Left hindlimb (tissue), 1 donor: Measurements from ENCODE around the gene GCH1.
"Not testable (repeated sequence)": the region's sequence is repeated elsewhere in the genome, so short reads cannot be mapped to it uniquely, and the experiment has no call there.

Experiments
- DNase-seq: peaks from one replicate; pipeline ENCODE4 v3.0.0-alpha.2; 2018

The GCH1 gene

DNA sequence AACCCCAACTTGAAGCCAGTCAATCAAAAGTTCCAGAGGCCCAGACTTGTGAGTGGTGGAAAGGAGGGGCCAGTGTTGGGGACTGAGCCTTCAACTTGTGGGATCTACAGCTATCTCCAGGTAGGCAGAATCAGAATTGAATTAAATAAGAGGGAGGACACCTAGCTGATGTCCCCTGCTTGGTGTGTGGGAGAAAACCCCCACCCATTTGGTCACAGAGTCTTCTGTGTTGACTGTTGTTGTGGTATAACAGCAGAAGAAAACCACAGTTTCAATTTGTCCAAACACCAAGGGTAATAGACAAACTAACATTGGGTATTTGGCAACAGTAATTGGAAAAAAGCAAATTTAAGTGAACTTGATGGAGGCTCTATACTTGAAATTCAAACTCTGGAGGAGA lies 3.4 kb upstream of the GCH1 start:
- DNase-seq: no peak

DNA sequence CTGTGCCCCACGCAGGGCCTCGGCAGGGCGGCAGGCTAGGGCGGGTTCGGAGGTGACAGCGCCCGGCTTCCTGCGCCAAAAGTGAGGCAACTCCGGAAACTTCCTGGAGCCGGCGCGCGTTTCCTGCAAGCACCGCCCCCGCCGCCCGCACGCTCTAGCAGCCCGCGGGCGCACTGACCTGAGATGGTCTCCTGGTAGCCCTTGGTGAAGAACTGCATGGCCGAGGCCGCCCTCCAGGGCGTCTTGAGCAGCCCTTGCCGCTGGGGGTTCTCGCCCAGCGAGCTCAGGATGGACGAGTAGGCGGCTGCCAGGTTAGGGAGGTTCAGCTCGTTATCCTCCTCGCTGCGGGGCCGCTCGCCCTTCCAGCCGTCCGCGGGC lies 494 bp downstream of the GCH1 start:
- DNase-seq: peak; percentile 64

- DNase-seq: no peak
Observed at GRCh38 chr14:54901380-54902142, 1.1 kb downstream of the GCH1 start.

GRCh38 chr14:54899573-54899972 lies 3.1 kb downstream of the GCH1 start:
- DNase-seq: no peak

DNA sequence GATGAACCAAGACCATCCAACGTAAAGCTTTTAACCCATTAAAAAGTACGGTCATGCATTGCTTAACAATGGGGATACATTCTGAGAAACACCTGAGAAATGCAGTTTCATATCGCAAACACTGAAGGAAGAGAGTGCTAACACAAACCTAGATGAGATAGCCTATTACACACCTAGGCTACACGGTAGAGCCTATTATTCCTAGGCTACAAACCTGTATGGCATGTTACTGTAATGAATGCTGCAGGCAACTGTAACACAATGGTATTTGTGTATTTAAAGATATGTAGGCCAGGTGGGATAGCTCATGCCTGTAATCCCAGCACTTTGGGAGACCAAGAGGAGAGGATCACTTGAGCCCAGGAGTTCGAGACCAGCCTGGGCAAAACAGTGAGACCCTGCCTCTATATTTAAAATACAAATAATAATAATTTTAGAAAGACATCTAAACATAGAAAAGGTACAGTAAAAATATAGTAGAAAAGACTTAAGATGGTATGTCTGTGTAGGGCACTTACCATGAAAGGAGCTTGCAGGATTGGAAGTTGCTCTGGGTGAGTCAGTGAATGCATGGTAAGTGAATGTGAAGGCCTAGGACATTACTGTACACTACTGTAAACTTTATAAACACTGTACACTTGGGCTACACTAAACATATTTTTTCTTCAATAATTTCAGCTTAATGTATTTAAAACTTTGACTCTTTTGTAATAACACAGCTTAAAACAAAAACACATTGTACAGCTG lies 4.6 kb downstream of the GCH1 start:
- not testable (repeated sequence) for DNase-seq

GRCh38 chr14:54895683-54896082 lies 6.9 kb downstream of the GCH1 start:
- DNase-seq: no peak

DNA sequence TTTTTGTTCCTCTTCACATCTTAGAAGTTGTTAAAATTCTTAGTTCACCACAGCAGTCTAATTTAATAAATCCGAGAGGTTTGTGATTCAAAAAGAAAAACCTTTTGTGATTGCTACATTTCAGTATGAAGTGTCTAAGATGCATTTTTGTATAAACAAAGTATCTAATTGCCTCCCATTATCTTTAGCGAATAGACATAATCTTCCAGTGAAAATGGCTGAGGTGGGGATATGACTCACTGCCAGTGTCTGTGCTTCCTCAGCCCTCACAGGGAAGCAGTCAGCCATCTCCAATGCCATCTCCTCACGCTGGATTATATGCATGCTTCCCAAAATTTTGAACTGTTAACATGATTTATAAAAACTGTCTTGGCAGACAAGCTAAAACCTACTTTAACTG lies 7.6 kb downstream of the GCH1 start:
- DNase-seq: no peak

DNA sequence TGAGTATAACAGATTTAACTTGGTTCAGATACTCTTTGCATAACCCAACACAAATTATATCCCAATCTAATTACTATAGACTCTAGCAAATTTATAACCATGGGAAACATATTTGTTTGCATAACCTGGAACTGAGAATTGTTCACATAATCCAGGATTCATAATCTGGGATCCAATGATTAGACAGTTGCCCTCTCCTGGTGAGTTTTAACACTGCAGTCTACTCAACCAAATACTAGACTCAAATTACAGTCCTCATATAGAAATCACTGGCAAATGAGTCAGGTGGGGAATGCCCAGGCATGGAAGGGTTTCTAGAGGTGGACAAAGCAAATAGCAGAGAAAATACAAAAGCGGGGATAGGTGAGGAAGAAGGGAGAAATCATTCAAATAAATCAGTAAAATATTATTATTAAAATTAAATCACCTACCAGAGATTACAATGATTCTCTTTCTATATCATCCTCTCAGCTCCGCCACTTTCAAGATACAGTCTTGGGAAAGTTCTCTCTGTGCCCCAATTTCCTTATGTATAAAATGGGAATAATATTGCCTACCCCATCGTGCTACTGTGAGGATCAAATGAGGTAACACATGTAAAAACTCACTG lies 9.4 kb downstream of the GCH1 start:
- DNase-seq: no peak

DNA sequence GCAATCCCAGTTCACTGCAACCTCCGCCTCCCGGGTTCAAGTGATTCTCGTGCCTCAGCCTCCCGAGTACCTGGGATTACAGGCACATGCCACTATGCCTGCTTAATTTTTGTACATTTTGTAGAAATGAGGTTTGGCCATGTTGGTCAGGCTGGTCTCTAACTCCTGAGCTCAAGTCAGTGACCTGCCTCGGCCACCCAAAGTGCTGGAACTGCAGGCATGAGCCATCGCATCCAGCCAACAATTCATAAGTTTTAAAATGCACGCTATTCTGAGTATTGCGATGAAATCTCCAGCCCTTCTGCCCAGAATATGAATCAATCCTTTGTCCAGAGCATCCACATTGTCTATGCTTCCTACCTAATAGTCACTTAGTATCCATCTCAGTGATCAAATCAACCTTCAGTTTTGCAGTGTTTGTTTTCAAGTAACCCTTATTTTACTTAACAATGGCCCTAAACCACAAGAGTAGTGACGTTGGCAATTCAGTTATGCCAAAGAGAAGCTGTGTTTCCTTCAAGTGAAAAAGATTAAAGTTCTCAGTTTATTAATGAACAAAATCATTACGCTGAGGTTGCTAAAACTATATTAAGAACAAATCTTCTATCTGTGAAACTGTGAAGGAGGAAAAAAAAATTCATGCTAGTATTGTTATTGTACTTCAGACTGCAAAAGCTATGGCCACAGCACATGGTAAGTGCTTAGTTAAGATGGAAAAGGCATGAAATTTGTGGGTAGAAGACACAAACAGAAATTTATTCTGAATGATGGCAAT lies 11.0 kb downstream of the GCH1 start:
- no peak for DNase-seq

DNA sequence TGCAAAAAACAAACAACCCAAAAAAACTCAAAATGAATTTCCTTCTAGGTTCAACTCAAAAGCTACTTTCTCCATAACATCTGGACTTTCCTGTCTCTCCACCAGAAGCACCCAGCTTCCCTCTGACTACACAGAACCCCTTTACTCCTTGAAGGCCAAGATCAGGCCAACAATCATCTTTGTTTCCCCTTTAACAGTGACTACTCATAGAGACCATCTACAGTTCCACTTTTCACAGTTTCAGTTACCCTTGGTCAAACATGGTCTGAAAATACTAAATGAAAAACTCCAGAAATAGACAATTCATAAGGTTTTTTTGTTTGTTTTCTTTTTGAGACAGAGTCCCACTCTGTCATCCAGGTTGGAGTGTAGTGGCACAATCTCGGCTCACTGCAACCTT lies 11.8 kb downstream of the GCH1 start:
- no peak for DNase-seq

- DNase-seq: no peak
Observed at GRCh38 chr14:54889919-54890318, 12.7 kb downstream of the GCH1 start.

- DNase-seq: no peak
Observed at GRCh38 chr14:54882521-54882920, 20.1 kb downstream of the GCH1 start.

DNA sequence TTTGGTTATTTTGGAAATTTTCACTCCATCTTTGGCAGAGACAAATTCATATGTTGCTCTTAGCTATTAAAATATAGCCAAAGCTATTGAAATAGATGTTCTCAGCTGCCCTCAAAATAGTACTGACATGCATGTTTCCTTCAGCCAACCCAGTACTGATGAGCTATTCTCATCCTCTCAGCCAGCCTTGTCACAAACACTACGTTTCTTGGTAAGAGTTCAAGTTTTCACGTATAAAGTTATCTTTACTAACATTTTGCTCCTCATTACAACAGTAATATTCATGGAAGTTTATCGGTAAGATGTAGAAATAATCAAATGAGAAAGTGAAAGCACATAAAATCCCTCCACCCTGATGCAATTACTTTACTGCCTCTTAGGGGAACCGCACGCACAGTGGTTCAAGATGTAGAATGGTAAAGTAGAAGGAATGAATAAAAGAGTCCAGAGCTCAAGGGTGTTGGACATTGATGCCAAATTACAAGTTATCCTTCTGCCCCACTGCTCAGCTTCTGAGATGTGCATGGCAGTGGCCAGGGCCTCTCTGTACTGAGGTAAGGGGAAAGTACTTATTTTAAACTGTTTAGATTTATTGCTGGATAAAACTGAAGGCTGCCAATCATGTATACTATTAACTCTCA lies 20.7 kb downstream of the GCH1 start:
- no peak for DNase-seq

DNA sequence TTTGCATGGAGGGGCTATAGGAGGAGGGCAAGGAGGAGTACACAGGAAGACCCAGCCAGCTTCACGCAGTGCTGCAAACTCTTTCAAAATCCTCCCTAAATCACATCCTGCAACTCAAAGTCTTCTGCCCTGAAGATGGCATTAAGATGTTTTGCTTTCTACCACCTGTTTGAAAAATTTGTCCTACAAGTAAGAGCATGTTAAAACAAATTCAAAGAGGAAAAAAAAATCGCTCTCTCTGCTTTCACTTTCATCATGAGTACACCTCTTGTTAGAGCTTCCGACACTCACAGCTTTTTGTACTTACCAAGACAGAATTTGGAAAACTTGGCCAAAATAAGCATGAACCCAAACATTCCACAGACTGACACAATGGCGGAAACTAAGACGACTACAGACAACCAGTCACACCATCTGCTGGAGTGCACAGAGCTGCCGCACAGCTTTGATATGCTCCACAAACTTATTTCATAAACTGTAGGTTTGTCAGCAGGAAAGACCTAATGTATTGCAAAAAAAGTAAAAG lies 21.3 kb downstream of the GCH1 start:
- DNase-seq: no peak

GRCh38 chr14:54877703-54878021 lies 25.0 kb downstream of the GCH1 start:
- no peak for DNase-seq

- no peak for DNase-seq
Observed at GRCh38 chr14:54877015-54877702, 25.5 kb downstream of the GCH1 start.

DNA sequence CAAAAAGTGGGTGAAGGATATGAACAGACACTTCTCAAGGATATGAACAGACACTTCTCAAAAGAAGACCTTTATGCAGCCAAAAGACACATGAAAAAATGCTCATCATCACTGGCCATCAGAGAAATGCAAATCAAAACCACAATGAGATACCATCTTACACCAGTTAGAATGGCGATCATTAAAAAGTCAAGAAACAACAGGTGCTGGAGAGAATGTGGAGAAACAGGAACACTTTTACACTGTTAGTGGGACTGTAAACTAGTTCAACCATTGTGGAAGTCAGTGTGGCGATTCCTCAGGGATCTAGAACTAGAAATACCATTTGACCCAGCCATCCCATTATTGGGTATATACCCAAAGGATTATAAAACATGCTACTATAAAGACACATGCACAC lies 27.0 kb downstream of the GCH1 start:
- not testable (repeated sequence) for DNase-seq

DNA sequence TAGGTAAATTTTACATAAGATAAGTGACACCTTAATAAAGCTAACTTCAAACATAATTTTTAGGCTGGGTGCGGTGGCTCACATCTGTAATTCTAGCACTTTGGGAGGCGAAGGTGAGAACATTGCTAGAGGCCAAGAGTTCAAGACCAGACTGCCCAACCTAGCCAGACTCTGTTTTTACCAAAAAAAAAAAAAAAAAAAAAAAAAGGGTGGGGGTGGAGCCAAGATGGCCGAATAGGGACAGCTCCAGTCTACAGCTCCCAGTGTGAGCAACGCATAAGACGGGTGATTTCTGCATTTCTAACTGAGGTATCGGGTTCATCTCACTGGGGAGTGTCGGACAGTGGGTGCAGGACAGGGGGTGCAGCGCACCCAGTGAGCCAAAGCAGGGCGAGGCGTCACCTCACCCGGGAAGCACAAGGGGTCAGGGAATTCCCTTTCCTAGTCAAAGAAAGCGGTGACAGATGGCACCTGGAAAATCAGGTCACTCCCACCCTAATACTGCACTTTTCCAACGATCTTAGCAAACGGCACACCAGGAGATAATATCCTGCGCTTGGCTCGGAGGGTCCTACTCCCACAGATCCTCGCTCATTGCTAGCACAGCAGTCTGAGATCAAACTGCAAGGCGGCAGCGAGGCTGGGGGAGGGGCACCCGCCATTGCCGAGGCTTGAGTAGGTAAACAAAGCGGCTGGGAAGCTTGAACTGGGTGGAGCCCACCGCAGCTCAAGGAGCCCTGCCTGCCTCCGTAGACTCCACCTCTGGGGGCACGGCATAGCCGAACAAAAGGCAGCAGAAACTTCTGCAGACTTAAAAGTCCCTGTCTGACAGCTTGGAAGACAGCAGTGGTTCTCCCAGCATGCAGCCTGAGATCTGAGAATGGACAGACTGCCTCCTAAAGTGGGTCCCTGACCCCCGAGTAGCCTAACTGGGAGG lies 32.2 kb downstream of the GCH1 start:
- DNase-seq: not testable (repeated sequence)

GRCh38 chr14:54867011-54867410 lies 35.6 kb downstream of the GCH1 start:
- no peak for DNase-seq

- no peak for DNase-seq
Observed at GRCh38 chr14:54866588-54866987, 36.0 kb downstream of the GCH1 start.

GRCh38 chr14:54864526-54864925 lies 38.1 kb downstream of the GCH1 start:
- DNase-seq: no peak
